Right ventricle myocardium superior (tissue), 1 donor: ENCODE results near the gene MYO5B. TPM values are rescaled to one million over a fixed set of nuclear protein-coding genes. Genes with fewer than 3 reads are reported as not detected.

ENCODE experiments used
- ATAC-seq: fragments of 200-7000 bp; cut with Tn5 transposase; one replicate; pipeline ENCODE4 v1.9.1; 2020; ENCODE audit warnings: mild to moderate bottlenecking; ENCODE audit not compliant: poor library complexity
- DNase-seq: peaks from one replicate; pipeline ENCODE4 v3.0.0-alpha.2; 2020
- intact Hi-C: fragments of 100-400 bp; cut with DNase I; formaldehyde crosslinking; loops from one replicate; pipeline ENCODE4 v1.11.2; 2022
- total RNA-seq: library from RNA; stranded (reverse); fragmentation: NEBNext Ultra II Directional; extraction: Animal tissue kit (Norgen Biotek cat#: 25700); gene quantifications from one replicate; pipeline ENCODE4 v1.2.1, GENCODE V29; 2021
- donor health status: DM: no; HTN: yes; CAD: no; lungs with severe emphysema.

MYO5B gene
- total RNA-seq, 1 donor from 2014 or later, result 0.38 TPM

GRCh38 chr18:49967636-49968313, 227.2 kb downstream of the MYO5B start:
- no peak for ATAC-seq
- no peak for DNase-seq
- intact Hi-C loops, result no loop called here

- DNase-seq (no peak), ATAC-seq (no peak)
- intact Hi-C loops, result no loop called here
These were observed 227.8 kb downstream of the MYO5B start for GRCh38 chr18:49967171-49967570.

- no peak for ATAC-seq
- intact Hi-C loops, result no loop called here
- DNase-seq, result no peak
These were observed 228.9 kb downstream of the MYO5B start for GRCh38 chr18:49966090-49966489.

GRCh38 chr18:49963217-49963616, 231.7 kb downstream of the MYO5B start:
- intact Hi-C loops, result no loop called here
- no peak for DNase-seq
- ATAC-seq, result no peak

GRCh38 chr18:49961271-49961670, 233.7 kb downstream of the MYO5B start:
- DNase-seq, result no peak
- intact Hi-C loops, result no loop called here
- ATAC-seq, result no peak

- ATAC-seq (no peak), DNase-seq (no peak)
- intact Hi-C loops, result no loop called here
These were observed 234.6 kb downstream of the MYO5B start for GRCh38 chr18:49960376-49960775.

- ATAC-seq (no peak), DNase-seq (no peak)
- intact Hi-C loops, result no loop called here
These were observed 235.8 kb downstream of the MYO5B start for GRCh38 chr18:49959176-49959575.

- ATAC-seq (no peak), DNase-seq (no peak)
- intact Hi-C loops, result no loop called here
These were observed 239.7 kb downstream of the MYO5B start for GRCh38 chr18:49955263-49955662.

- DNase-seq (no peak), ATAC-seq (no peak)
- intact Hi-C loops, result no loop called here
These were observed 241.6 kb downstream of the MYO5B start for GRCh38 chr18:49953391-49953790.

GRCh38 chr18:49949951-49950395, 245.0 kb downstream of the MYO5B start:
- ATAC-seq (no peak), DNase-seq (no peak)
- intact Hi-C loops, result no loop called here

- no peak for DNase-seq
- intact Hi-C loops, result no loop called here
- ATAC-seq, result no peak
These were observed 246.0 kb downstream of the MYO5B start for GRCh38 chr18:49948975-49949374.

GRCh38 chr18:49944663-49945062, 250.3 kb downstream of the MYO5B start:
- ATAC-seq (no peak), DNase-seq (no peak)
- intact Hi-C loops, result no loop called here

GRCh38 chr18:49936821-49937220, 258.1 kb downstream of the MYO5B start:
- no peak for ATAC-seq
- intact Hi-C loops, result no loop called here
- DNase-seq, result no peak

GRCh38 chr18:49935215-49935614, 259.7 kb downstream of the MYO5B start:
- intact Hi-C loops, result no loop called here
- ATAC-seq (no peak), DNase-seq (no peak)

GRCh38 chr18:49934457-49934856, 260.5 kb downstream of the MYO5B start:
- ATAC-seq (no peak), DNase-seq (no peak)
- intact Hi-C loops, result no loop called here

- DNase-seq, result no peak
These were observed 261.3 kb downstream of the MYO5B start for GRCh38 chr18:49933530-49934128.

GRCh38 chr18:49931760-49932159, 263.2 kb downstream of the MYO5B start:
- intact Hi-C loops, result no loop called here
- ATAC-seq (no peak), DNase-seq (no peak)

More at GRCh38 chr18:49933530-49934128, 261.3 kb downstream of the MYO5B start:
- no peak for ATAC-seq
- intact Hi-C loops, result no loop called here

GRCh38 chr18:49931179-49931578, 263.8 kb downstream of the MYO5B start:
- DNase-seq, result no peak
- intact Hi-C loops, result no loop called here
- no peak for ATAC-seq

GRCh38 chr18:49926106-49926745, 268.7 kb downstream of the MYO5B start:
- ATAC-seq (no peak), DNase-seq (no peak)
- intact Hi-C loops, result no loop called here

- ATAC-seq (no peak), DNase-seq (no peak)
- intact Hi-C loops, result no loop called here
These were observed 270.5 kb downstream of the MYO5B start for GRCh38 chr18:49924293-49924983.
